ENCODE results near the gene SGK1. TPM values are rescaled to one million over a fixed set of nuclear protein-coding genes. Genes with fewer than 3 reads are reported as not detected.

Gene SGK1
- total RNA-seq, 3 donors from 2014 or later (not counting 1 experiment from before 2014, with no cell fraction given): 31.8 to 89.6 (median 33.3) TPM

- WGBS (ENCODE audit: insufficient coverage): 76% methylated on average over 4 of the region's 5 CpGs
- no peaks in the 10 kb centered on the region for H3K36me3 Mint-ChIP-seq
- no peaks in the 10 kb centered on the region for H3K4me1 ChIP-seq (ENCODE audit: control insufficient read depth, insufficient read depth, low read length)
- intact Hi-C loops (cut with micrococcal nuclease): no loop called here
- TF ChIP-seq CTCF (IDR thresholded peaks at IDR 0.05): no peak
- peaks cover 12% of the 10 kb centered on the region for H3K36me3 ChIP-seq (ENCODE audit: control insufficient read depth, insufficient read depth, low read length)
- H3K9me3 Mint-ChIP-seq: no peaks in the 10 kb centered on the region
- DNase-seq (no peak), ATAC-seq (no peak)
- H3K4me3 ChIP-seq (ENCODE audit: low read length): no peak overlapping the region
- no peak overlapping the region for H3K27ac Mint-ChIP-seq
- H3K4me3 Mint-ChIP-seq: no peak overlapping the region
- H3K27ac ChIP-seq (ENCODE audit: low read length): no peak overlapping the region
- H3K27me3 Mint-ChIP-seq (ENCODE audit: low read depth in 2 of 2): peaks cover 10 to 13% of the 10 kb centered on the region in 2 donors
- no peaks in the 10 kb centered on the region for H3K4me1 Mint-ChIP-seq
- H3K27me3 ChIP-seq (ENCODE audit: control insufficient read depth, insufficient read depth, low read length): no peaks in the 10 kb centered on the region
- no peaks in the 10 kb centered on the region for H3K9me3 ChIP-seq (ENCODE audit: control insufficient read depth, insufficient read depth, low read length)
Observed at GRCh38 chr6:134165561-134166201, 152.2 kb downstream of the SGK1 start.

GRCh38 chr6:134164300-134164699 lies 153.6 kb downstream of the SGK1 start:
- Mint-ChIP-seq H3K27ac (no peak overlapping the region), H3K4me3 (no peak overlapping the region), H3K27me3 (ENCODE audit: low read depth in 2 of 2) (peaks cover 10 to 13% of the 10 kb centered on the region in 2 donors), H3K9me3 (no peaks in the 10 kb centered on the region), H3K36me3 (no peaks in the 10 kb centered on the region), H3K4me1 (no peaks in the 10 kb centered on the region)
- ATAC-seq (no peak), DNase-seq (no peak)
- WGBS (ENCODE audit: insufficient coverage): 88% methylated on average over 8 of the region's 8 CpGs
- intact Hi-C loops (cut with micrococcal nuclease): no loop called here
- H3K27ac ChIP-seq (ENCODE audit: low read length): no peak overlapping the region
- H3K9me3 ChIP-seq (ENCODE audit: control insufficient read depth, insufficient read depth, low read length): no peaks in the 10 kb centered on the region
- H3K36me3 ChIP-seq (ENCODE audit: control insufficient read depth, insufficient read depth, low read length): peaks cover 5% of the 10 kb centered on the region
- no peak for TF ChIP-seq CTCF (IDR thresholded peaks at IDR 0.05)
- H3K4me3 ChIP-seq (ENCODE audit: low read length): no peak overlapping the region
- no peaks in the 10 kb centered on the region for H3K4me1 ChIP-seq (ENCODE audit: control insufficient read depth, insufficient read depth, low read length)
- no peaks in the 10 kb centered on the region for H3K27me3 ChIP-seq (ENCODE audit: control insufficient read depth, insufficient read depth, low read length)

GRCh38 chr6:134162932-134163331 lies 155.0 kb downstream of the SGK1 start:
- ATAC-seq: no peak
- no peak overlapping the region for H3K27ac Mint-ChIP-seq
- peaks cover 10 to 13% of the 10 kb centered on the region in 2 donors for H3K27me3 Mint-ChIP-seq (ENCODE audit: low read depth in 2 of 2)

More at GRCh38 chr6:134162932-134163331, 155.0 kb downstream of the SGK1 start:
- H3K9me3 ChIP-seq (ENCODE audit: control insufficient read depth, insufficient read depth, low read length): no peaks in the 10 kb centered on the region
- WGBS (ENCODE audit: insufficient coverage): 92% methylated on average over 3 of the region's 3 CpGs
- no peak for DNase-seq
- Mint-ChIP-seq H3K4me1 (no peaks in the 10 kb centered on the region), H3K36me3 (no peaks in the 10 kb centered on the region), H3K4me3 (no peak overlapping the region), H3K9me3 (no peaks in the 10 kb centered on the region)
- no peak overlapping the region for H3K27ac ChIP-seq (ENCODE audit: low read length)
- H3K4me3 ChIP-seq (ENCODE audit: low read length): no peak overlapping the region
- no peak for TF ChIP-seq CTCF (IDR thresholded peaks at IDR 0.05)
- peaks cover 2% of the 10 kb centered on the region for H3K36me3 ChIP-seq (ENCODE audit: control insufficient read depth, insufficient read depth, low read length)
- intact Hi-C loops (cut with micrococcal nuclease): no loop called here
- no peaks in the 10 kb centered on the region for H3K4me1 ChIP-seq (ENCODE audit: control insufficient read depth, insufficient read depth, low read length)
- H3K27me3 ChIP-seq (ENCODE audit: control insufficient read depth, insufficient read depth, low read length): no peaks in the 10 kb centered on the region
